HCT116 (cell line): Measurements from ENCODE around the gene FAM20C.

Experiments used
- ATF3 ChIP-seq: IDR thresholded peaks from 2 replicates; pipeline ENCODE4 v1.6.1; 2012
- CTCF ChIP-seq, 3 experiments: fragments of 200-600 bp in 1 of 3; sonication (generic) in 1 of 3; IDR thresholded peaks in 2 of 3; conservative IDR thresholded peaks in 1 of 3; 2 replicates each; pipeline ENCODE4 v1.5.1; 2012 to 2017; ENCODE audit warnings: low read depth in 2 of 3, low read length in 2 of 3, antibody characterized with exemption in 1 of 3, borderline replicate concordance in 1 of 3, control low read depth in 1 of 3, mild to moderate bottlenecking in 1 of 3, mixed read lengths in 1 of 3, mixed run types in 1 of 3, moderate library complexity in 1 of 3; ENCODE audit not compliant: insufficient read depth in 1 of 3
- EZH2 ChIP-seq: fragments of 200-600 bp; sonication (generic); IDR thresholded peaks from 2 replicates; pipeline ENCODE4 v1.6.1; 2017; ENCODE audit warnings: antibody characterized with exemption, mixed run types
- MAX ChIP-seq: IDR thresholded peaks from 2 replicates; pipeline ENCODE4 v1.6.1; 2012
- POLR2AphosphoS5 ChIP-seq: IDR thresholded peaks from 2 replicates; pipeline ENCODE4 v1.6.1; 2011; ENCODE audit warnings: mild to moderate bottlenecking, low read depth, low read length, moderate library complexity
- RAD21 ChIP-seq: IDR thresholded peaks from 2 replicates; pipeline ENCODE4 v1.6.1; 2012; ENCODE audit warnings: low read depth, mild to moderate bottlenecking
- REST ChIP-seq: IDR thresholded peaks from 2 replicates; pipeline ENCODE4 v1.6.1; 2012; ENCODE audit warnings: low read depth
- TCF7L2 ChIP-seq: IDR thresholded peaks from 2 replicates; pipeline ENCODE4 v1.7.0; 2011; ENCODE audit warnings: borderline replicate concordance, inconsistent platforms; ENCODE audit not compliant: insufficient read depth, insufficient read length; ENCODE audit errors: extremely low read depth
- YY1 ChIP-seq: IDR thresholded peaks from 2 replicates; pipeline ENCODE4 v1.6.1; 2011; ENCODE audit warnings: low read length, low read depth, moderate library complexity, mild to moderate bottlenecking; ENCODE audit not compliant: insufficient replicate concordance; ENCODE audit errors: extremely low read depth
- ZNF274 ChIP-seq: fragments of 200-500 bp; sonication (Bioruptor generic); IDR thresholded peaks from 2 replicates; pipeline ENCODE4 v1.6.1; 2014; ENCODE audit warnings: mild to moderate bottlenecking, low read depth, low read length, inconsistent platforms

GRCh38 chr7:304574-305409, 112.4 kb downstream of the FAM20C start:
- no peak for TF ChIP-seq TCF7L2
- TF ChIP-seq CTCF (IDR thresholded peaks at IDR 0.05 in 2 of 3, conservative IDR thresholded peaks at IDR 0.05 in 1 of 3; ENCODE audit: borderline replicate concordance in 1 of 3, insufficient read depth in 1 of 3, low read depth in 2 of 3, low read length in 2 of 3), result no peak
- TF ChIP-seq MAX, result no peak
- TF ChIP-seq POLR2AphosphoS5, result no peak
- TF ChIP-seq REST, result no peak
- no peak for TF ChIP-seq RAD21
- TF ChIP-seq EZH2, result no peak
- TF ChIP-seq ATF3, result no peak
- TF ChIP-seq ZNF274, result no peak
- TF ChIP-seq YY1, result no peak
